ENCODE data around the gene KRTCAP2.

KRTCAP2 gene

DNA sequence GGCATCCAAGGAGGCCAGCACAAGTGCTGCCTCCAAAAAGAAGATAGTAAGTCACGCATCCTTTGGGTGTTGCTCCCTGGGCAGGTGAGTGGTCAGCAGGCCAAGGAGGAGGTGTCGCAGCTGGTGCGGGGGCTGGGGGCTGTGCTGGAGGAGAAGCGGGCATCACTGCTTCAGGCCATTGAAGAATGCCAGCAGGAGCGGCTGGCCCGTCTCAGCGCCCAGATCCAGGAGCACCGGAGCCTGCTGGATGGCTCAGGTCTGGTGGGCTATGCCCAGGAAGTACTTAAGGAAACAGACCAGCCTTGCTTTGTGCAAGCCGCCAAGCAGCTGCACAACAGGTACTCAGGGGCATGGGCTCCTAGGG lies 4.8 kb upstream of the KRTCAP2 start:
- Histone ChIP-seq H3K36me3 (ENCODE audit: control insufficient read depth, insufficient read depth, low read length, severe bottlenecking) (no peaks in the 10 kb centered on the region), H3K9me3 (ENCODE audit: control insufficient read depth, low read length) (no peaks in the 10 kb centered on the region), H3K27me3 (replicated peaks; ENCODE audit: control insufficient read depth, insufficient read depth, low read length) (no peaks in the 10 kb centered on the region), H3K9ac (ENCODE audit: low read length) (no peak overlapping the region), H3K4me1 (ENCODE audit: control insufficient read depth, insufficient read depth, low read length) (peaks cover 5% of the 10 kb centered on the region), H3K4me3 (ENCODE audit: low read length) (no peak overlapping the region)
- no peak for DNase-seq (ENCODE audit: low read depth)

DNA sequence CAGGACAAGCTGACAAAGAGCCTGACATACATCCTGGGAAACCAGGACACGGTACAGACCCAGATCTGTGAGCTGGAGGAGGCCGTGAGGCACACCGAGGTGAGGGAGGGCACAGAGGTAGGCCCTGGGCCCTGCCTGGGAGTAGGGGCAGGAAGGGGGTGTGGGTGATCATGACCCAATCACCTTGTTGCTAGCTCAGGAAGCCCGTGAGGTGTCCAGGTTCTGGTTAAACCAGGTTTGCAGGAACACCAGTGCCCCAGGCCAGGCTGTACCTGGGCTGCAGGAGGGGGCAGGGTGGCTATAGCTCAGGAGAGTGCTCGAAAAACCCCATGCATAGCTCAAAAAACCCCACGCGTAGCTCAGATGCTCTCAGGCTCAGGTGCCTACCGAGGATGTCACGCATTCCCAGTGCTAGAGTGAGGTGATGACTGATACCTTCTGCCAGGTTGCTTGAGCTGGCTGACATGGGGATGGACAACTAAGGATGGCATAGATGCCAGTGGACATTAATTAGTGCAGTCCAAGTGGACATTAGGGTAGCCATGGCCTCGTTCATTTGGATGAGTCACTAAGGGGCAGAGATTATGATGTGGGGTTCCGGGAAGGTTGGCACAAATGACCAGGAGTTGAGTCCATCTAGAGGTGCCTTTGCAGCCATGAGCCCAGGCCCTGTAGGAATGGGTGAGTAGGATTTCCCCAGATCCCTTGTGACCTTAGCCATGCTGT lies 4.3 kb upstream of the KRTCAP2 start:
- Histone ChIP-seq H3K9me3 (ENCODE audit: control insufficient read depth, low read length) (no peaks in the 10 kb centered on the region), H3K27me3 (replicated peaks; ENCODE audit: control insufficient read depth, insufficient read depth, low read length) (no peaks in the 10 kb centered on the region), H3K9ac (ENCODE audit: low read length) (no peak overlapping the region), H3K4me3 (ENCODE audit: low read length) (no peak overlapping the region), H3K36me3 (ENCODE audit: control insufficient read depth, insufficient read depth, low read length, severe bottlenecking) (no peaks in the 10 kb centered on the region), H3K4me1 (ENCODE audit: control insufficient read depth, insufficient read depth, low read length) (peaks cover 7% of the 10 kb centered on the region)
- no peak for DNase-seq (ENCODE audit: low read depth)

DNA sequence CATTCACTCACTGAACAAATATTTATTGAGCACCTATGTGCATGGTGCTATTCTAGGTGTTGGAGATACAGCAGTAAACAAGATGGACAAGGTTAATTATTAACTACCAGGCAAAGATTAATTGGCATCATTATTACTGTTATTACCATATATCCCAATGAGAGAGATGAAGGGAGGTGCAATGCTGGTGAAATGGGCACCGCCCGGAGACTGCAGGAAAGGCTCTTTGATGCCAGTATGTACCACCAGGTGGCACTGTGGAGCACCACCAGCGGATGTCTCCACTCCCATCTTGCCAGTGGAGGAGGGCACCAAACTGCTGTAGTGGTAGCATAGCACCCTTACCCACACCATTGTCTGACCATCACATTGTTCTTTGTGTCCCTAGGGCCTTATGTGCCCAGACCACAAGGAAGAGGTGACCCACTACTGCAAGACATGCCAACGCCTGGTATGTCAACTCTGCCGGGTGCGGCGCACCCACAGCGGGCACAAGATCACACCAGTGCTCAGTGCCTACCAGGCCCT lies 3.5 kb upstream of the KRTCAP2 start:
- Histone ChIP-seq H3K4me1 (ENCODE audit: control insufficient read depth, insufficient read depth, low read length) (peaks cover 14% of the 10 kb centered on the region), H3K36me3 (ENCODE audit: control insufficient read depth, insufficient read depth, low read length, severe bottlenecking) (no peaks in the 10 kb centered on the region), H3K9me3 (ENCODE audit: control insufficient read depth, low read length) (no peaks in the 10 kb centered on the region), H3K9ac (ENCODE audit: low read length) (no peak overlapping the region), H3K4me3 (ENCODE audit: low read length) (no peak overlapping the region), H3K27me3 (replicated peaks; ENCODE audit: control insufficient read depth, insufficient read depth, low read length) (no peaks in the 10 kb centered on the region)
- DNase-seq (ENCODE audit: low read depth) = peak; percentile 91

DNA sequence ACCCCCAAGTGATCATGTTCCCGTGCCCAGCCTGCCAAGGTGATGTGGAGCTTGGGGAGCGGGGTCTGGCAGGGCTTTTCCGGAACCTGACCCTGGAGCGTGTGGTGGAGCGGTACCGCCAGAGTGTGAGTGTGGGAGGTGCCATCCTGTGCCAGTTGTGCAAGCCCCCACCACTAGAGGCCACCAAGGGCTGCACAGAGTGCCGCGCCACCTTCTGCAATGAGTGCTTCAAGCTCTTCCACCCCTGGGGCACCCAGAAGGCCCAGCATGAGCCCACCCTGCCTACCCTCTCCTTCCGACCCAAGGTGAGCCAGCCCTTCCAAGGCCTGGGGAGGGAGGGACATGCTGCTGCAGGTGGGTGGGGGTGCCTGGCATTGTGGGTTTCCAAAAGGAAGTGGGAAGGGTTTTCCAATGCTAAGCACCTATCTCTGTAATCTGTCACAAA lies 2.8 kb upstream of the KRTCAP2 start:
- no peak overlapping the region for H3K4me3 ChIP-seq (ENCODE audit: low read length)
- no peaks in the 10 kb centered on the region for H3K36me3 ChIP-seq (ENCODE audit: control insufficient read depth, insufficient read depth, low read length, severe bottlenecking)
- peaks cover 17% of the 10 kb centered on the region for H3K4me1 ChIP-seq (ENCODE audit: control insufficient read depth, insufficient read depth, low read length)
- no peak overlapping the region for H3K9ac ChIP-seq (ENCODE audit: low read length)
- DNase-seq (ENCODE audit: low read depth) = no peak
- H3K9me3 ChIP-seq (ENCODE audit: control insufficient read depth, low read length) = no peaks in the 10 kb centered on the region
- H3K27me3 ChIP-seq (replicated peaks; ENCODE audit: control insufficient read depth, insufficient read depth, low read length) = no peaks in the 10 kb centered on the region

DNA sequence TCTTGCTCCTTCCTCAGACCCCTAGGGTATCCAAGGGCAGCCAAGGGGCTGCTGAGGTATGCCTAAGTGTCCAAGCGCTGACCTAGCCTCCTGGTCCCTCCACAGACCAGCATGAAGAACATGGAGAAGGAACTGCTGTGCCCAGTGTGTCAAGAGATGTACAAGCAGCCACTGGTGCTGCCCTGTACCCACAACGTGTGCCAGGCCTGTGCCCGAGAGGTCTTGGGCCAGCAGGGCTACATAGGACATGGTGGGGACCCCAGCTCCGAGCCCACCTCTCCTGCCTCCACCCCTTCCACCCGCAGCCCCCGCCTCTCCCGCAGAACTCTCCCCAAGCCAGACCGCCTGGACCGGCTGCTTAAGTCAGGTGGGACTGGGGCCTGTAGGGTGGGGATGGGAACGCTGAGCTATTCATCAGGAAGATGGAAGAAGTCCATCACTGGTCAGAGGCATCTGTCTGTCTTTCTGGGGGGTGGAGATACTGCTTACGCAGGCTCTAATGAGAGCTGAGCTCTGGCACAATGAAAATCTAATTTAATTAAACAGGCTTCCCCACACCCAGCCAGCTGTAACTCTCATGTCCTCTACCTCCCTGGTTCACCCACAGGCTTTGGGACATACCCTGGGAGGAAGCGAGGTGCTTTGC lies 2.3 kb upstream of the KRTCAP2 start:
- H3K9me3 ChIP-seq (ENCODE audit: control insufficient read depth, low read length) = no peaks in the 10 kb centered on the region
- H3K4me3 ChIP-seq (ENCODE audit: low read length) = no peak overlapping the region
- no peak for DNase-seq (ENCODE audit: low read depth)
- peaks cover 4% of the 10 kb centered on the region for H3K36me3 ChIP-seq (ENCODE audit: control insufficient read depth, insufficient read depth, low read length, severe bottlenecking)
- no peaks in the 10 kb centered on the region for H3K27me3 ChIP-seq (replicated peaks; ENCODE audit: control insufficient read depth, insufficient read depth, low read length)
- H3K4me1 ChIP-seq (ENCODE audit: control insufficient read depth, insufficient read depth, low read length) = peaks cover 17% of the 10 kb centered on the region
- H3K9ac ChIP-seq (ENCODE audit: low read length) = no peak overlapping the region

DNA sequence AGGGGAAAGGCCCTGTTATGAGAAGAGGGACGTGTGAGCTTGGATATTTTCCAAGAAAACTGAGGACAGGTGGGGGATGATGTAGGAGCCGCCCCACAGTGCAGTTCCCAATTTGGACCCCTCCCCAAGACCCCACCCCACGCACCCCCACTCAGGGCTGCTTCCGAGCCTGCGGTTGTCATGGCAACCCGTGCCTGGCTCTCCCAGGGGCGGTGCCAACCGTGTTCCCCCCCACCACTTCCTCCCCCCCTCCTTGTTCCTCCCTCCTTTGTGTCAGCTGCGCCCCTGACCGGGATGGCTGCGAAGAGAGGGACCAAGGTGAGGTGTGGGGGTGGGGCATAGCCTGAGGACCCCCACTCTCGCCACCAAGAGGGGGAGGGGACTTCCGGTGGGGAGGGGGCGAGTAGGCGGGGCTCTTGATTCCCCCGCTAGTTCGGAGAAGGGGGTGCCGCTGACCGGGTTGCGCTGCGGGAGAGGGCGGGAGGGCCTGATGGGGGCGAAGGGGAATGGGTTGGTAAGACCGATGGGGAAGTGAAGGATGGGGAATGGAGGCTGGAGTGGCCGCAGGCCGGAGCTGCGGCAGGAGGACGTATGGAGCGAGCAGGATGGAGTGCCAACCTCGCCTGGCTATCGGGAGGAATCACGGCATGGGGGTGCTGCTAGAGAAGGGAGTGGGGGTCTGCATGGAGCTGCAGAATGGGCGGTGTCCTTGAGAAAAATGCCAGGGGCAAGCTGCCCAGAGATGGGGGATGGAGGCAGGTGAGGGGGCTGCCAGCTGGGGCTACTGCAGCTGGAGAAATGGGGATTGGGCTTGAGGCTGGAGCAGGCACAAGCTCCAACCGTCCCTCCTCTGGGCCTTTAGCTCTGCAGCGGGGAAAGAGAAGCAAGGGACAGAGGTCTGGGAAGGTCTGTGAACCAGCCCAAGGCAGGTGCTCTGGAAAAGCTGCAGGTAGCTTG lies 1.5 kb upstream of the KRTCAP2 start:
- peaks cover 11% of the 10 kb centered on the region for H3K36me3 ChIP-seq (ENCODE audit: control insufficient read depth, insufficient read depth, low read length, severe bottlenecking)
- peak; percentile 54 for DNase-seq (ENCODE audit: low read depth)
- H3K4me3 ChIP-seq (ENCODE audit: low read length) = peak overlapping the region; percentile 96
- no peaks in the 10 kb centered on the region for H3K27me3 ChIP-seq (replicated peaks; ENCODE audit: control insufficient read depth, insufficient read depth, low read length)
- peaks cover 17% of the 10 kb centered on the region for H3K4me1 ChIP-seq (ENCODE audit: control insufficient read depth, insufficient read depth, low read length)
- peak overlapping the region; percentile 96 for H3K9ac ChIP-seq (ENCODE audit: low read length)
- no peaks in the 10 kb centered on the region for H3K9me3 ChIP-seq (ENCODE audit: control insufficient read depth, low read length)

DNA sequence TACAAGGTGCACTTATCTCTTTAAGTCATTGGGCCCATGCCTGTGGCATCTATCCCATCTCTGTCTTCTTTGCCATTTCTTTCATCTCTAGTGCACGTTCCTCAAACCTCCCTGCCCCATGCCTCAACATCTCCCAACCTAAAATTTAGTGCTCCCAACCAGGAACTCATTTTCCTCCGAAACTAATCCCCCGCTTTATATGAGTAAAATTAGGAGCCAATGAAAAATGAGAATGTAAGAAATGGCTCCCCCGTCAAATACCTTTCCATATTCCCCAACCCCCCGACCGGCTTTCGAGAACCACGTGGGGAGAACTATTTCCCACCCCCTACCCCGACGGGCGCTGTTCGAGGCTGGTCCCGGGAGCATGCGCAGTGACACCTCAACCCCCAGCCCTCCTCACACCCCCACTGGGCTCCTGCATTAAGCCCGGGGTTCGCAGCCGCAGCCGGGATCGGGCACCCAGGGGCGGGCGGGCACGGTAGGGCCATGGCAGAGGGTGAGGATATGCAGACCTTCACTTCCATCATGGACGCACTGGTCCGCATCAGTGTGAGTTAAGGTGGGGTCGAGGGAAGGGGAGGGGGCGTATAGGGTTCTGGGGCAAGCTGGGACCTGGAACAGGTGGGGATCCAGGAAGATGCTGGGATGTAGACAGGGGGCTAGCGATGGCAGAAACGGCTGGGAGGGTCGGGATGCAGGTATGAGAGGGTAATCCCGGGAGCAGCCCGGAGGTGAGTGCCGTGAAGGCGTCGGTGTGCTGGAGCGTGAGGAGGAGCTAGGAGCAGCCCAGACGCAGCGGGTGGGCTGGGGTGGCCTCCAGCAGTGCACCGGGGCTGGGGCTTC lies 597 bp upstream of the KRTCAP2 start, which contains the start of gene TRIM46:
TSS of gene TRIM46 (plus strand) at position 372 of the 846 bp plus-strand sequence. CDS start at position 490, 118 bp downstream.
- peak within 1 kb of the TSS; percentile 96 for H3K4me3 ChIP-seq (ENCODE audit: low read length)
- peak; percentile 78 for DNase-seq (ENCODE audit: low read depth)
- no peaks in the 10 kb centered on the region for H3K9me3 ChIP-seq (ENCODE audit: control insufficient read depth, low read length)
- H3K4me1 ChIP-seq (ENCODE audit: control insufficient read depth, insufficient read depth, low read length) = peaks cover 17% of the 10 kb centered on the region
- H3K9ac ChIP-seq (ENCODE audit: low read length) = peak within 1 kb of the TSS; percentile 96
- H3K36me3 ChIP-seq (ENCODE audit: control insufficient read depth, insufficient read depth, low read length, severe bottlenecking) = peaks cover 20% of the 10 kb centered on the region
- no peaks in the 10 kb centered on the region for H3K27me3 ChIP-seq (replicated peaks; ENCODE audit: control insufficient read depth, insufficient read depth, low read length)

DNA sequence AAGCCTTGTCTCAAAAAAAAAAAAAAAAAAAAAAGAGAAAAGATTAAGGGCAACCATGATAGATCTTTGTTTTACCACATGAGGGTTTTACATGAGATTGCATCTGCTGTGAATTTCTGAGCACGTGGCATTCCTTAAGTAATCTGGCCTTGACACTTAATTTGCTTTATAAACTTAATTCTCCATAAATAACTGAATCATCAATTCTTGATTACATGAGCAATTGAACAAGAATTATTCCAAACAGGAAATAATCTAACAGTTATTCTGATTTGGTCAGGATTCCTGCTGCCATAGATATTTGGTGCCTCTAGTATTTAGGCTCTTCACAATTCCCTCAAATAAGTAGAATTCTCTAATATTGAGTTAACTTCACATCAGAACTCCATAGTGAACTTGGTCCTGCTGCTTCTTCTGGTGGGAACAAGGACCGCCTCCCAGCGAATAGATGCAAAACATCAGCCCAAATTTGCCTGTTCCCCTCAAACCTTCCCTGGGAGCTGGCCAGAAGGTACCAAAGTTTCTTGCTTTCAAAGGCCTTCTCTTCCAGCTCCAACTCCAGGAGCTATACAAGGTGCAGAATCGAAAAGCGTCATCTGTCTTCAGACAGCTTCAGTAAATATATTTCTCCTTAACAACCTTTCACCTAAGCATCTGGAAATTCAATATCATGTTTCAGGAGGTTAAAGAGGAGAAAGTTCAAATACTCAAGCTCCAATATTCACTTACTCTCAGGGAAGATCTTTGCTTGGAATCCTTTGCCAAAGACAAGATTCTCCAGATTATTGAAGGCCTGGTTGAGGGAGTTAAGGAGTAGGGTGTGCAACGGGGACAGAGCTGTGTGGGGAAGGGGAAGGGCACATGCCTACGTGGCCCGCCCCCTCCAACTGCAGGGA lies 1.0 kb downstream of the KRTCAP2 start:
- H3K4me3 ChIP-seq (ENCODE audit: low read length) = peak overlapping the region; percentile 96
- DNase-seq (ENCODE audit: low read depth) = no peak
- no peaks in the 10 kb centered on the region for H3K9me3 ChIP-seq (ENCODE audit: control insufficient read depth, low read length)
- peaks cover 22% of the 10 kb centered on the region for H3K4me1 ChIP-seq (ENCODE audit: control insufficient read depth, insufficient read depth, low read length)
- no peaks in the 10 kb centered on the region for H3K27me3 ChIP-seq (replicated peaks; ENCODE audit: control insufficient read depth, insufficient read depth, low read length)
- H3K9ac ChIP-seq (ENCODE audit: low read length) = peak overlapping the region; percentile 96
- peaks cover 23% of the 10 kb centered on the region for H3K36me3 ChIP-seq (ENCODE audit: control insufficient read depth, insufficient read depth, low read length, severe bottlenecking)

DNA sequence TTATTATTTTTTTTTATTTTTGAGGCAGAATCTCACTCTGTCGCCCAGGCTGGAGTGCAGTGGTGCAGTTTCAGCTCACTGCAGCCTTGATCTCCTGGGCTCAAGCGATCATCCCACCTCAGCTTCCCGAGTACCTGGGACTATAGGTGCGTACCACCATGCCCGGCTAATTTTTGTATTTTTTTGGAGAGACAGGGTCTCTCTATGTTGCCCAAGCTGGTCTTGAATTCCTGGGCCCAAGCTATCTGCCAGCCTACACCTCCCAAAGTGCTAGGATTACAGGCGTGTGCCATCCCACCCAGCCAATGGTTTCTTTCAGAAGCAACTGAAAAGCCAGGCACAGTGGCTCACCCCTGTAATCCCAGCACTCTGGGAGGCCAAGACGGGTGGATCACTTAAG lies 2.3 kb downstream of the KRTCAP2 start:
- DNase-seq (ENCODE audit: low read depth) = no peak
- H3K4me3 ChIP-seq (ENCODE audit: low read length) = no peak overlapping the region
- H3K4me1 ChIP-seq (ENCODE audit: control insufficient read depth, insufficient read depth, low read length) = peaks cover 22% of the 10 kb centered on the region
- H3K36me3 ChIP-seq (ENCODE audit: control insufficient read depth, insufficient read depth, low read length, severe bottlenecking) = peaks cover 23% of the 10 kb centered on the region
- no peaks in the 10 kb centered on the region for H3K9me3 ChIP-seq (ENCODE audit: control insufficient read depth, low read length)
- peaks cover 6% of the 10 kb centered on the region for H3K27me3 ChIP-seq (replicated peaks; ENCODE audit: control insufficient read depth, insufficient read depth, low read length)
- H3K9ac ChIP-seq (ENCODE audit: low read length) = no peak overlapping the region

Data from adipocyte (in vitro differentiated cells).